HG03175 (cell line): ENCODE measurements around the gene LTBP4.

Experiments used
- ATAC-seq: cut with Tn5 transposase; IDR thresholded peaks from one replicate; pipeline ENCODE4 v1.9.1; 2021; ENCODE audit warnings: mild to moderate bottlenecking, moderate library complexity; ENCODE audit not compliant: unreplicated experiment

Gene LTBP4

DNA sequence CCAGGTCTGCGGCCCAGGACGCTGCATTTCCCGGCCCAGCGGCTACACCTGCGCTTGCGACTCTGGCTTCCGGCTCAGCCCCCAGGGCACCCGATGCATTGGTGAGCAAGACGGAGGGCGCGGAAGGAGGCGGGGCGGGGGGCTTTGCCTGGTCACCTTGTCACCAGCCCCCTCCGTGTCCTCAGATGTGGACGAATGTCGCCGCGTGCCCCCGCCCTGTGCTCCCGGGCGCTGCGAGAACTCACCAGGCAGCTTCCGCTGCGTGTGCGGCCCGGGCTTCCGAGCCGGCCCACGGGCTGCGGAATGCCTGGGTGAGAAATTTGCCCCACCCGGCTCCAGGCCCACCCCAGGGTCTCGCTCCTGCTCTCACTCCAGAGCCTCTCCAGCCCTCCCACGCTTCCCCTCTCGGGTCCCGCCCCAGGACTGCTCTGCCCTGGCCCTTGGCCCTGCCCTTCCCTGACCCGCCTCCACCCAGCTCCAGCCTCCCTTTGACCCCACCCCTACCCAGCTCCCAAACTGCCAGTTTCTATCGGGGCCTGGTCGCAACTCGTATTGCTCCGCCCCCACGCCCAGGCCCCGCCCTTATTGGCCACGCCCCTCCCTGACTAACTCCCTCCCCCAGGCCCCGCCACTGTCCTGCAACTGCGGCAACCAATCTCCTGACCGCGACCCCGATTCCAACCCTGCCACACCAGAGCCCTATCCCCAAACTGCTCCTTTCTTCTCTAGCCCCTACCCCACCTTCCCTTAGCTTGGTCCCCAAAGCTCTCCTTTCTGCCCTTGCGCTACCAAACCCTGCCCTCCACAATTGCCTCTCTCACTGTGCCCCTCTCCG is 8.6 kb downstream of the LTBP4 start:
- ATAC-seq: peak; percentile 48

DNA sequence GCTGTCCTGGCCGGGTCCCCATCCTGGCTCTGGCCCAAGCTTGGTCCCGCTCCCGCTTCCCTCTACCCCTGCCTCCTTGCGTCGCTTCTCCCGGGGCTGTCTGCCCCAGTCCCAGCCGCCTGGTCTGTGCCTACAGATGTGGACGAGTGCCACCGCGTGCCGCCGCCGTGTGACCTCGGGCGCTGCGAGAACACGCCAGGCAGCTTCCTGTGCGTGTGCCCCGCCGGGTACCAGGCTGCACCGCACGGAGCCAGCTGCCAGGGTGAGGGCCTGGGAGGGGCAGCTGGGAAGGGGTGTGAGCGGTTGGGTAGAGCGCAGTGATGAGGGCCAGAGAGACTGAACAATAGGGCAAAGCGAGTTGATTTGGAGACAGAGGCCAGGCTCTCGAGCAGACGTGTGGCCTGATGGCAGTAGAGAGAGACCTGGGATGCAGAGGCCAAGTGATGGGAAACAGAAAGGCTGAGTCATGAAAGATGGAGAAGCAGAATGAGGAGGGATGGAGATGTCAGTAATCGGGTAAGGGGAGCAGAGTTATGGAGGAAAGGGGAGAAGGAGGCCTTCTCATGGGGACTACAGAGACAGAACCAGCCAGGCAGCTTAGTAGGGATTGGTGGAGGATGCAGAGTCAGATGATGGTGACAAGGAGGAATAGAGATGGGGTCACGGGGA is 9.4 kb downstream of the LTBP4 start:
- no peak for ATAC-seq

DNA sequence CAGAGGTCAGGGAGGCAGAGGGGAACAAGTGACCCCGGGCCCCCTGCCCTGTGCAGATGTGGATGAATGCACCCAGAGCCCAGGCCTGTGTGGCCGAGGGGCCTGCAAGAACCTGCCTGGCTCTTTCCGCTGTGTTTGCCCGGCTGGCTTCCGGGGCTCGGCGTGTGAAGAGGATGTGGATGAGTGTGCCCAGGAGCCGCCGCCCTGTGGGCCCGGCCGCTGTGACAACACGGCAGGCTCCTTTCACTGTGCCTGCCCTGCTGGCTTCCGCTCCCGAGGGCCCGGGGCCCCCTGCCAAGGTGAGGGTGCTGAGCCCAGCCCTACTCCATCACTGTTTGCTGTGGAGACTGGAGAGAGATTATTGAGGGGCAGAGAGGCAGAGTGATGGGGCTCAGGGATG is 9.9 kb downstream of the LTBP4 start:
- ATAC-seq: no peak

DNA sequence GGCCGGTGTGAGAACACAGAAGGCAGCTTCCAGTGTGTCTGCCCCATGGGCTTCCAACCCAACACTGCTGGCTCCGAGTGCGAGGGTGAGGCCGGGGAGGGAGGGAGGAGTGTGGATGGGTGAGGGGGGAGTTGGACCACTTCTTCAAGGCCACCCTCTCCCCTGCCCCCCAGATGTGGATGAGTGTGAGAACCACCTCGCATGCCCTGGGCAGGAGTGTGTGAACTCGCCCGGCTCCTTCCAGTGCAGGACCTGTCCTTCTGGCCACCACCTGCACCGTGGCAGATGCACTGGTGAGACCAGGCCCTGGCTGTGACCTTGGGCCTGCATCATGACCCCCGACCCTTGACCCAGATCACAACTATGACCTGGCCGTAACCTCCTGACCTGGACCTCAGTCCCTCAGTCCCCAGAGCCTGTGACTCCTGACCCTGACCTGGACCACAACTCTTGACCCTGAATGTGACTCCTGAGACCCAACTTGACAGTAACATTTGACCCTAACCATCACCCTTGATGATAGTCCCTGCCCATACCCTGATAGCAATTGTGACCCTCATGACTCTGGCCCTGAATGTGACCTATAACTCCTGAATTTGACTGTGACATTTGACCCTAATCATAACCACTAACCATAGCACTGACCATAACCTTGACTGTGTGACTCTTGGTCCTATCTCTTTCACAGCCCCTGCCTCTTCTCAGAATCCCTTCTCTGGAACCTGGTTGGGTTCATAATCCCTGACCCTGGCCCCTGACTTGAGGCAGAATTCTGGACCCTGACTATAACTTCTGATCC is 10.9 kb downstream of the LTBP4 start:
- ATAC-seq: no peak

DNA sequence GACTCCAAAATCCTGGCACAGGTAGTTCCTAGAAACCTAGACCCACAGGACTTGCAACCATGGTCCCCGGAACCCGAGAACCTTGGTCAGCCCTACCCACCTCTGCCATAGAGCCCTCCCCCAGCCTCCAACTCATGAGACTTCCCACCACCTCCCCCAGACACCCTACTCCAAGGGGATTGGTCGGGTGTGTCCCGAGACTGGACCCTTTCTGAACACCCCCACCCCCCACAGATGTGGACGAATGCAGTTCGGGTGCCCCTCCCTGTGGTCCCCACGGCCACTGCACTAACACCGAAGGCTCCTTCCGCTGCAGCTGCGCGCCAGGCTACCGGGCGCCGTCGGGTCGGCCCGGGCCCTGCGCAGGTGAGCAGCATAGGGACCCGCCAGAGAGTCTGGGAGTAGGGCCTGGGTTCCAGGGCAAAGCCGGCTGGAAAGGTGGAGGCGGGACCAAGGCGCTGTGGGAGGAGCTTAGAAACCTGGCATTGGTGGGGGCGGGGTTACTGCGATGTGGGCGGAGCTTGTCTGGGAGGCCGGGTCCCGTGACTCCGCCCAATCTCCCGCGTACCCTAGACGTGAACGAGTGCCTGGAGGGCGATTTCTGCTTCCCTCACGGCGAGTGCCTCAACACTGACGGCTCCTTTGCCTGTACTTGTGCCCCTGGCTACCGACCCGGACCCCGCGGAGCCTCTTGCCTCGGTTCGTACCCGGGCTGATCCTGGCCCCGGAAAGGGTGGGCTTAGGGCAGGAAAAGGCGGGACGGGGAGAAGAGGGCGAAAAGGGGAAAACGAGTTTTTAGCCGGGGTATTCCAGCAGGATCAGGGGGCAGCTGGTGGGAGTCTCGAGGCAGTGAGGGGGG is 11.9 kb downstream of the LTBP4 start:
- no peak for ATAC-seq

DNA sequence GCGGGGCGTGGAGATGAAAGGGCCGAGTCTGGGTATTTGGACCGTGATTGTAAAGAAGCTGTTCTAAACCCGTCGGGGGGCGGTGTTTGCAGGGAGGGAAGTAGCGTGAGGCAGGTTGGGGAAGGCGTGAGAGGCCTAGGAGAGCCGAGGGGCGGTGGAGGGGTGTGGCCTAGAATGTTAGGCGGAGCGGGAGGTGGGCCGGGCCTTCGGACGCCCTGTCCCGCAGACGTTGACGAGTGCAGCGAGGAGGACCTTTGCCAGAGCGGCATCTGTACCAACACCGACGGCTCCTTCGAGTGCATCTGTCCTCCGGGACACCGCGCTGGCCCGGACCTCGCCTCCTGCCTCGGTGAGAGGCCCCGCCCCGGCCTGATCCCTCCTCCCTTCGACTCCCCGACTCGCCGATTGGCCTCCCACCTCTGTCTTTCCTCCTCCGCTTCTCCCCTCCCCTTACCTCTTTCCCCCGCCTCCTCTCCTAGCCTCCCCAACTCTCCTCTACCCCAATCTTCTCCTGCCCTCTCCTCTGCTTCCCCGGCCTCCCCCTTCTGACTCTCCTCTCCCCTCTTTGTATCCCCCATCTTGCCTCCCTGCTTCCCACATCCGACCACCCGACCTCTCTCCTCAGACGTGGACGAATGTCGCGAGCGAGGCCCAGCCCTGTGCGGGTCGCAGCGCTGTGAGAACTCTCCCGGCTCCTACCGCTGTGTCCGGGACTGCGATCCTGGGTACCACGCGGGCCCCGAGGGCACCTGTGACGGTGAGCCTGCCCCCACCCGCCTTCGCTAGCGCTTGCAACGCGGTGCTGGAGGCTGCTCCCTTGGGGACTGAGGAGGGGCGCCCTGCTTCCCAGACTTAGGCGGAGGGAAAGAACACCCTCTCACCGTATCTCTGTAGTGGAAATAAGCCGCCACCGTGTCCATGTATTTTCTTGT is 12.8 kb downstream of the LTBP4 start:
- peak; percentile 49 for ATAC-seq

DNA sequence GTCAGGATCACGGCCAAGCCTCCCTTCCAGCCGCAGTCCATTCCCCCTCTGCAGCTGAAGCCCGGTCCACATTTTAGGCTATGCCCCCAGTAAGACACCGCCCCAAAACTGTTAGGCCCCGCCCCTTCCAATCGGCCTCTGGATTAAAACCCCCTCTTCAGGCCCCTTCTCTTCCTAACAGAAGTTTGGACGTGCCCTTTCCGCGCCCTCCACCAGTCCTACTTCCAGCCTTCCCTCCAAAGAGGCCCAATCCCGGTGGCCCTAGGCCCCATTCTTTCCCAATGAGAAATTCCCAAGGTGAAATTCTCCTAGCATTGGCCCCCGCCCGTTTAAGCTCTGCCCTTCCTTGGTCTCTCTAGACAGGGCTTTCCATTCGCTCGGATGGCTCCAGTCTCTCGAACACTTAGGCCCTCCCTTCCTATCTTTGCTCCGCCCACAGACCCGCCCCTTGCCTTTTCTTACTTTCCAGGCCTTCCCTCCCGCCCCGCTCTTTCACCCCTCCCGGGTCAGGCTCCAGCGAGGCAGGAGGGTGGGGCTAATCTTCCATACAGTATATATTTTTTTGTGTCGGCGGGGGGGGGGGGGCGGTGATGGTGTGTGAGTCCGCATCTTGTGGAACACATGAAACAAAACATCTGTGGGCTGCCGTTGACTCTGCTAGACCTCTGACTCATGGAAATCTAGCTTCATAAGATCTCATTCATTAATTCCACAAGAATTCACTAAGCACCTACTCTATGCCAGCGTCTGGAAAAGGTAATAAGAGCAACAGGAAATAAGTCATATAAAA is 13.6 kb downstream of the LTBP4 start:
- no peak for ATAC-seq

DNA sequence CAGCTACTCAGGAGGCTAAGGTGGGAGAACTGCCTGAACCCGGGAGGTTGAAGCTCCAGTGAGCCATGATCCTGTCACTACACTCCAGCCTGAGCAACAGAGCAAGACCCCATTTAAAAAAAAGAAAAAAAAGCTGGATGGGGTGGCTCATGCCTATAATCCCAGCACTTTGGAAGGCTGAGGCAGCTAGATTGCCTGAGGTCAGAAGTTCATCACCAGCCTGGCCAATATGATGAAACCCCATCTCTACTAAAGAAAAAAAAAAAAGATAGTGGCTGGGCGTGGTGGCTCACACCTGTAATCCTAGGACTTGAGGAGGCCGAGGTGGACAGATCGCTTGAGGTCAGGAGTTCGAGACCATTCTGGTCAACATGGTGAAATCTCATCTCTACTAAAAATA is 15.0 kb downstream of the LTBP4 start:
- no peak for ATAC-seq

DNA sequence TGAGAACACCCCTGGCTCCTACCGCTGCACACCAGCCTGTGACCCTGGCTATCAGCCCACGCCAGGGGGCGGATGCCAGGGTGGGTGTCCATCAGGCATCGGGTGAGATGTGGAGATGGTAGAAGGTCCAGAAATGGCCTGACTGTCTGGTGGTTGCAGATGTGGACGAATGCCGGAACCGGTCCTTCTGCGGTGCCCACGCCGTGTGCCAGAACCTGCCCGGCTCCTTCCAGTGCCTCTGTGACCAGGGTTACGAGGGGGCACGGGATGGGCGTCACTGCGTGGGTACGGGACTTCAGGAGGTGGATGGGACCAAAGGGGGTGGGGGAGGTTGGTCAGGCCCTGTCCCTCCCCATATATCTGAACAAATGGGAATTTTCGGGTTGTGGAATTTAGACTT is 15.8 kb downstream of the LTBP4 start:
- ATAC-seq: no peak

DNA sequence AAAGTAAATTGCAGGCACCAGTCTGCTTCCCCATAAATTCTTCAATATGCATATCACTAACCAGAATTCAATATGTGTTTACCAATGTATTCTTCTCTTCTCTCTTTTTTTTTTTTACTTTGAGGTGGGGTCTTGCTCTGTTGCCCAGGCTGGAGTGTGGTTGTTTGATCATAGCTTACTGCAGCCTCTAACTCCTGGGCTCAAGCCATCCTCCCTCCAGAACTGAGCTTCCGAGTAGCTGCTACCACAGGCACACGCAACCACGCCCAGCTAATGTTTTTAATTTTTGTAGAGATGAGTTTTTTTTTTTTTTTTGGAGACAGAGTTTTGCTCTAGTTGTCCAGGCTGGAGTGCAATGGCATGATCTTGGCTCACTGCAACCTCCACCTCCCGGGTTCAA is 16.8 kb downstream of the LTBP4 start:
- no peak for ATAC-seq

DNA sequence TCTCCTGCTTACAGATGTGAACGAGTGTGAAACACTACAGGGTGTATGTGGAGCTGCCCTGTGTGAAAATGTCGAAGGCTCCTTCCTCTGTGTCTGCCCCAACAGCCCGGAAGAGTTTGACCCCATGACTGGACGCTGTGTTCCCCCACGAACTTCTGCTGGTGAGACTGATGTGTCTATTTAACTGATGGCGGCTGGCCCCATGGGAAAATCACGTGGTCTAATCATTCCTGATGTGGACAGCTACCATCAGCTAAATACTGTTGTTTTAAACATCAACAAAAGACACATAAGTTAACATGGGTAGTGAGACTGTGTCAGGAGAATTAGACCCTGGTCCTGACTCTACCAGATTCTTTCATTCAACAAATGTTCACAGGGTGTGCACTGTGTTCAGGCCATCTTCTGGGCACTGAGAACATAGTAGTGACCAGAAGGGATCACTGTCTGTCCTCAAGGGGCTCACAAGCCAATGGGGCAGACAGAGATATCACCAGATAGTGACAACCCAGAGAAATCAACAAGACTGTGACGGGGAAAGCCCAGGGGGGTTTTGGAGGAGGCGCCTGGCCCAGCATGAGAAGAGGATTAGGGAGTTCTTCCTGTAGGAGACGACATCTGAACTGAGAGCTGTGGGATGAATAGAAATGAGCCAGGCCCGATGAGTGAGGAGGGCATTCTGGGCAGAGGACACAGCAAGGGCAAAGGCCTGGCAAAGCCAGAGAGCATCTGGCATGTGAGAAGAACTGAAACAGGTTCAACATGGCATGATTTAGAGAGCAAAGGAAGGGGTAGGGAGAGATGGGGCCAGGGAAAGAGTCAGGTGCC is 18.4 kb downstream of the LTBP4 start:
- no peak for ATAC-seq

DNA sequence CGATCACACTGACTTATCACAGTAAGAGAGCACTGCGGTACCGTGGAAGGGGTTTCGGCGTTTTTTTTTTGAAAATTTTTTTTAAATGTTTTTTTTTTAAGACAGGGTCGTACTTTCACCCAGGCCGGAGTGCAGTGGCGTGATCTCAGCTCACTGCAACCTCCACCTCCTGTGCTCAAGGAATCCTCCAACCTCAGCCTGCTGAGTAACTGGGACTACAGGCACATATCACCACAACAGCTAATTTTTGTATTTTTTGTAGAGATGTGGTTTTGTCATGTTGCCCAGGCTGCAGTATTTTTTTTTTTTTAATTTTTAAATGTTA is 19.0 kb downstream of the LTBP4 start:
- no peak for ATAC-seq

DNA sequence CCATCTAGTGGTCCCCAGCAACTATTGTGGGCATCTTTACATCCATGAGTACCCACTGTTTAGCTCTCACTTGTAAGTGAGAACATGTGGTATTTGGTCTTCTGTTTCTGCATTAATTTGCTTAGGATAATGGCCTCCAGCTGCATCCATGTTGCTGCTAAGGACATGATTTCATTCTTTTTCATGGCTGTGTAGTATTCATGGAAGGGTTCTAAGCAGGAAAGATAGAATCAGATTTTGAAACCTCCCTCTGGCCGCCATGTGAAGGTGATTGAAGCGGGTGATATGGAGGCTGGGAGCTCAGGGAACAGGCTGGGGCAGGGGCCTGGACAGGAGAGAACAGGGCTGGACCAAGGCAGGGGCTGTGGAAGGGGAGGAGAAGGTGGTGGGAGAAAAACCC is 20.1 kb downstream of the LTBP4 start:
- no peak for ATAC-seq

DNA sequence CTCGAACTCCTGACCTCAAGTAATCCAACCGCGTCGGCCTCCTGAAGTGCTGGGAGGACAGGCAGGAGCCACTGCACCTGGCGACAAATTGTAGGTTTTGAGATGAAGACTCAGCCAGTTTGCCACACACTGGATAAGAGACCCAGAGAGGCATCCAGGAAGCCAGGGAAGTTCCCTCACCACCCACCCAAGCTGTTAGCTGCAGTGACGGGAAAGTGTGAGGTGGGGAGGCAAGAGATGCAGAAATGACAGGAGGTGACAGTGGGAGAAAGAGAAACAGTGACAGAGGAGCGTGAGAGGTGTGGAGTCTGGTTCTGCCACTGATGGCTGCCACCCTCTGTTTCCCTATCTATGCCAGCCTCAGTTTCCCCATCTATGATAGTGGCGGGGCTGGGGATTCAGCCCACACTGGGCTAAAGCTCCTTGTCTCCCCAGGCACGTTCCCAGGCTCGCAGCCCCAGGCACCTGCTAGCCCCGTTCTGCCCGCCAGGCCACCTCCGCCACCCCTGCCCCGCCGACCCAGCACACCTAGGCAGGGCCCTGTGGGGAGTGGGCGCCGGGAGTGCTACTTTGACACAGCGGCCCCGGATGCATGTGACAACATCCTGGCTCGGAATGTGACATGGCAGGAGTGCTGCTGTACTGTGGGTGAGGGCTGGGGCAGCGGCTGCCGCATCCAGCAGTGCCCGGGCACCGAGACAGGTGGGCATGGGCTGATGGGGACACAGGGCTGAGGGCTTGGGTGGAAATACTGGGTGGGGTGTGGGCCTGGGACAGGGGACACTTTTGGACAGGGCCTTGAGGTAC is 21.0 kb downstream of the LTBP4 start:
- ATAC-seq: no peak

DNA sequence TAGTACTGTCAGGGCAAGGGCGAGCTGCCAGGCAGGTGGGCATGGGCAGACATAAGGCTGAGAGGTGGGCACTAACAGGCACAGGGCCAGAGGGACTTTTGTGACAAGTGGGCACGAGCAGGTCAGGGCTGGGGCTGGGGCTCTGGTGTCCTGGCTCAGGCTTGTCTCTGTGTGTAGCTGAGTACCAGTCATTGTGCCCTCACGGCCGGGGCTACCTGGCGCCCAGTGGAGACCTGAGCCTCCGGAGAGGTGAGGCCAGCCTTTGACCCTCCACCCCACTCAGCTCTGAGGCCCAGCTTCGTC is 21.6 kb downstream of the LTBP4 start:
- ATAC-seq: no peak

DNA sequence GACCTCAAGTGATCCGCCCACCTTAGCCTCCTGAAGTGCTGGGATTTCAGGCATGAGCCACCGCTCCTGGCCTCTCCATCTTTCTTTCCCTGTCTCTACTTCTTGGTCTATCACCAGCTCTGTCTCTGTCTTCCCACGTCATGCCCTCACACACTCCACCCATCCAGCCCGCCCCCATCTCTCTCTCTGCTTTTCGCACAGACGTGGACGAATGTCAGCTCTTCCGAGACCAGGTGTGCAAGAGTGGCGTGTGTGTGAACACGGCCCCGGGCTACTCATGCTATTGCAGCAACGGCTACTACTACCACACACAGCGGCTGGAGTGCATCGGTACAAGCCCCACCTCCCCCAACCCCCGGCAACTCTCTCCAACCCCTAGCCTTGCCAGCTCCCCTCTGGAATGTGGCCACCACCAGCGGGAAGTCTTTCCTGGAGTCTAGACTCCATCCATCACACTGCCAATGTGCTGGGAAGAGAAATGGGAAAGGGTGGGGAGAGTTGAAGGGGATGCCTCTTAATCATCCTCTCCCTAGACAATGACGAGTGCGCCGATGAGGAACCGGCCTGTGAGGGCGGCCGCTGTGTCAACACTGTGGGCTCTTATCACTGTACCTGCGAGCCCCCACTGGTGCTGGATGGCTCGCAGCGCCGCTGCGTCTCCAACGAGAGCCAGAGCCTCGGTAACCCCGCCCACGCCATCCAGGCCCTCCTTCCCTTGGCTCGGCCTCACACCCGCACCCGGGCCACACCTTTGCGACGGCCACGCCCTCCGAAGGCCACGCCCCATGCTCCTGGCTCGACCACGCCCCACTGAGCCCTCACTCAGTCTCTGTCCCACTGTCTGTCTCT is 22.5 kb downstream of the LTBP4 start:
- ATAC-seq: no peak
